IPS DF 4.7 (cell line): ENCODE results near the gene PCID2.

Source experiments
- DNase-seq: peaks from one replicate; pipeline ENCODE4 v3.0.0-alpha.2; 2013; ENCODE audit warnings: low spot score; ENCODE audit errors: extremely low read depth

The PCID2 gene

DNA sequence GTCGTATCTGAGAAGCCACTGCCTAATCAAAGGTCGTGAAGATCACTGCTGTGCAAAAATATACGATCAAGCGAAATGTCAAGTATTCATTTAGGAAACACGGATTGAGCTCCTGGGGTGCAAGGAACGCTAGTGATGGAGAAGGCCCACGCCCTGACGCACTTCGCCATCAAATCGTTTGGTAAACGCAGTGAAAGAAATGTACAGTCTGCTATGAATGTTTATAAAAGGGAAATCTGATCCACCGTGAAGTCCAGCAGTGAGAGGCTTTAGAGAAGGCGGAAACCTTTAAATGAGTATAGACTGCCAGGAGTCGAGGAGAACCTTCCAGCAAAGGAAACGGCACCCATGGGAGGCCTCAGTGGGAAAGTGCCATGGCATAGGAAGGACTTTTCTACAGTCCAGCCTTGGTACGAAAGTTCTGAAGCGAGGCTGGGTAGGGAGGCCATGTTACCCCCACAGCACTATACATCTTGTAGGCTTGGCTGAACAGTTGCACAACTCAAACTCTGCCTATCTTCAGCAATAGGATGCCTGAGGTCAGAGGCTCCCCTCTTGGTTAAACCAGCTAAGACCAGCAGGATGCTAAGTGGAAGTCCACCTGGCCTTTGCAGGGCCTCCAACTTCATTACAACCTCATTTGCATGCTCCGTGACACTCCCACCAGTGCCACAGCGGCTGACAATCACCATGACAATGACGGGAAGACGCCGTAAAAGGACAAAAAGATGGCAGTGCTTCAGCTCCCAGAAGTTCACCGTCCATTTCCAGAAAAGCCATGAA, 20.4 kb downstream of the PCID2 start:
- no peak for DNase-seq

DNA sequence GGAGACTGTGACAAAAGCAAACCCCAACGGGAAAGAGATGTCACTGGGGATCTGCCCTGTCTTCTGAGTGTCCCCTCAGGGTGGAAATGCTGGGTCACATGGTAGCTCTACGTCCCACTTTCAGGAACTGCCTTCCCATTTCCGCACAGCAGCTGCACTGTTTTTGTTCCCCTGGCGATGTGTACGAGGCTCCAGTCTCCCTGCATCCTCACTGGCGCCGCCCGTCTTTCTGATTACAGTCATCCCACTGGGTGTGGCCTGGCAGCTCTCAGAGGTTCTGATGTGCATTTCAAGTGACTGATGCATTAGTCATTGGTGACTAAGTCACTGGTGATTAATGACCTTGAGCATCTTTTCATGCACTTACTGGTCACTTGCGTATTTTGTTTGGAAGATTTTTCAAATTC, 21.2 kb downstream of the PCID2 start:
- DNase-seq = no peak

DNA sequence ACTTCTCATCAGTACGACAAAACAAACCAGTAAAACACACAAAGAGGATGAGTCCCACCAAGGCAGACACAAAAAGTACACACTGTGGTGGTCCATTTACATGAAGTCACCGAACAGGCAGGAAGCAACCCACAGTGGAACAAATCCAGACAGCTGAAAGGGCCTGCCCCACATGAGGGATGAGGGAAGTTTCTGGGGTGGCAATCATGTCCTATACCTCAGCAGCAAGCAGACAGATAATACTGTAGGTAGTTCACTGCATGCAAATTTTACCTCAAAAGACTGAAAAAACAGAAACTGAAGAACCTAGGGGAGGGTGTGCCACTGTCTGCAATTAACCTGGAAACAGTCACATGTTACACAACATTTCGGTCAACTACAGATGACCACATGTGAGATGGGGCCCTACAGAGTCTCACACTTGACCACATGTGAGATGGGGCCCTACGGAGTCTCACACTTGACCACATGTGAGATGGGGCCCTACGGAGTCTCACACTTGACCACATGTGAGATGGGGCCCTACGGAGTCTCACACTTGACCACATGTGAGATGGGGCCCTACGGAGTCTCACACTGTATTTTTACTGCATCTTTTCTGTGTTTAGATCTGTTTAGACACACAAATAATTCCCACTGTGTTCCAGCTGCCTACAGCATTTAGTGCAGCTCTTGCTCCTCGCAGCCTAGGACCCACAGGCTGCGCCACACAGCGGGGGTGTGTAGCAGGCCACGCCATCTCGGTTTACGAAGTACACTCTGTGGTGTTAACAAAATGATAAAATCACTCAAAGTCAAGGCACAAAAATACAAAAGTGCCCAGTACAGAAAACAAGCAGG, 22.2 kb downstream of the PCID2 start:
- no peak for DNase-seq

DNA sequence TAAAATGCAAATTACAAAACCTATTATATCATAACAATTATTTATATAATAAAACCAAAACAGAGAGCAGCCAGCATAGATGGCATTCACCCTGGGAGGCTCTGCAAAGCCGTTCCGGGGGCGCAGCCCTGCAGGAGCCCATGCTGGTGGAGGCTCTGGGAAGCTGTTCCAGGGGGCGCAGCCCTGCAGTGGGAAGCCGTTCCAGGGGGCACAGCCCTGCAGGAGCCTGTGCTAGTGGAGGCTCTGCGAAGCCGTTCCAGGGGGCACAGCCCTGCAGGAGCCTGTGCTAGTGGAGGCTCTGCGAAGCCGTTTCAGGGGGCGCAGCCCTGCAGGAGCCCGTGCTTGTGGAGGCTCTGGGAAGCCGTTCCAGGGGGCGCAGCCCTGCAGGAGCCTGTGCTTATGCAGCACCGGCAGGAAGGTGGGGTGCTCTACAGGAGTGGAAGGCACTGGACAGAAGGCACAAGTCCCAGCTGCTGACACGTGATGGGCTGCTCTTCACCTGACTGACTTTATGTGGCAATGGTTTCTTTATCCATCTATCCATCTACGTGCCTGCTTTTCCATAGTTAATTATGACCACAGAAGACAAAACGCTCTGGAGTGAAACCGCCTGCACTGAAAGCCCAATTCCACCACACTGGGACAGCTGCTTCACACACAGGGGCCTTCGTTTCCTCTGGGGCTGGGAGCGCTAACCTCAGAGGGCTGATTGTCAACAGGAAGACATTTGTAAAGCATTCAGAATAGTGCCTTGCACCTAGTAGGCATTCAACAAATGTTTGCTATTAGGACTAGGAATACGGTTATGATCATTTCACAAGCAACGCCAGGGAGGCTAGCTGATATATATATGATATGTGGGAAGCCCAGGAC, 23.7 kb downstream of the PCID2 start:
- no peak for DNase-seq

DNA sequence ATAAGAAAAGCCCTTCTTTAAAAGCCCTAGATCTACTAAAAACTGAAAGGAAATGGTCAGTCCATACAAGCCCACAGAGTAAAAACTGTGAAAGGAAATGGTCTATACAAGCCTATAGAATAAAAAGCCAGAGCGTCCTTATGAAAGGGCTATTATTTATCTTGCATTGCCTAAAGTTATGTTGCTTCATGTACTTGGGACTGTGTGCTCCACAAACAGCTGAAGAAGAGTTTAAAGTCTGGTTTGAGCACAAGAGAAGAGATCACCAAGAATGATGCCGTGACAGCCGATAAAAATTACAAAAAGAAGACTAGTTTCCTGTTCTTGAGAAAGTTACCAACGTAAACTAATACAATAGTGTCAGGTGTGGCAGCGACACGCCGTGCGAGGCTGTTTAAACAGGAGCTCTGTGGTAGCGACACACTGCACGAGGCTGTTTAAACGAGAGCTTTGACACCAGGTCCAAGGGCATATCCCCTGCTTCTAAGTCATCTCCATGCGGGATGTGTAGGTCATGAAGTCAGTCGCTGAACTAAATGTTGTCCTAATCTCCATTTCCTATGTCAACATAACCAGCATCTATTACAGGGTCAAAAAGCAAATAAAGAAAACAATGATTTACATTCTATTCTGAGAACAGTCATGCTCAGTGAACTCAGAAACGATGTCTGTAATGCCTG, 24.9 kb downstream of the PCID2 start:
- no peak for DNase-seq

DNA sequence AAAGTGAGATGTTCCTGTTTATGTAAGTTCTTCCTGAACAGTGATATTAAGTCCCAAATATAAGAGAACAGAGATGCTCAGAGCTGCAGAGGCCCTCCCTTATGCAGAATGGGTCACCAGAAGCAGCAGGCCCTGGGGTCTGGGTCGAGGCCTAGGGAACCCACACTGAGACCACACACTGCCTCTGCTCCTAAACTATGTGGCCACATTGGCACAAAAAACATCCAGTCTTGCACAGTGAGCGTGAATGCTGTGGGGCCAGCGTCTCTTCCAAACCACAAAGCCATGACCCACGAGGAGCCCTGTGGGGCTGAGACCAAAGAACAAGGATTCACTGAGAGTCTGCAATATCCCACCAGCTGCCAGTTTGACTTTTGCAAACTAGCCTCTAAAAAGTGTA, 26.4 kb downstream of the PCID2 start:
- no peak for DNase-seq

DNA sequence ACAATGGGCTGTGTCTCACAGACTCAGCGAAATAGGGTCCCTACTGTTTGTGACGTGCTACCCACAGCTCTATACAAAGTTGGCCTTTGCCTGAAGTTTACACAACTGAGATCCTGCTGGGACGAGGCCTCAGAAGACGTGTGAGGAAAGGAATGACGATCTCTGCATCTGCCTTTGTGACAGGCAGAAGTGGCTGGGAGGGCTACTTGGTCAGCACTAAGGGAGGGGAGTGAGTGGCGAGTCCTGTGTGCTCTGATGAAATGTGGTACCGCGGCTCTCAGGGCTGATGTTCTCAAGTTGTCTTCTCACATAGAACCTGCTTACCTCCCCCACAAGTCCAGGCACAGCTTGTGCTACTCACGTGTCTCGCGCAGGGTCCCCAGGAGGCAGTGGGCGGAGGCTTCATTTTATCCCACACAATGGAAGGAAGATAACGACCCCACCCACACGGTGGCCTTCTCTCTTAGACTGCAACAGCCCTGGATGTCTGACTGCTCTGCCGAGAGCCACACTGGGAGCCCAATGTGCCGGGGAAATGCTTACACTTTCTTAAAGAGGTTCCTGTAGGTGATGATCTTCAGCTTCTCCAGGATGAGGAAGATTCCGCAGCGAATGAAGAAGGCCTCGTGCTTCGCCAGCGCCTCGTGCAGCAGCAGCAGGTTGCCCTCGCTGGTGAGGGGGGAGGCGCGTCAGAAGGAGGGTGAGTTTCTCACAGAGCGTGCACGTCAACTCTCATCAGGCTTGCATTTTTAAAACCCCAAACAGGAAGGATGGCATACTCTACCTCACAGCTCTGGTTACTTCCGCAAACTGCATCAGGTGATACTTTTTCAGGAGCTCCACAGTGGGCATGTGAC, 28.9 kb downstream of the PCID2 start:
- DNase-seq = no peak

DNA sequence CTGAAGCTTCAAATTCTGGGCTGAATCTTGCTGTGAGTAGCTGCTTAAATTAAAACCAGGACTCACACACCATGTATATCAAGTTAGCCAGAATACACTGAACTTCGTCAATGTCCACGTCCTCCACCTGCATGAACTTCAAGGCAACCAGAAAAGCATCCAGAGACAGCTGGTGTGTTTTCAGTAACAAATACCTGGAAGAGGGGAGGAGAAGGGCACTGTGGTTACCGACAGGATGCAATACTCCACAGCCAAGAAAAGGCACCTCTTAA, 29.6 kb downstream of the PCID2 start:
- DNase-seq = no peak

DNA sequence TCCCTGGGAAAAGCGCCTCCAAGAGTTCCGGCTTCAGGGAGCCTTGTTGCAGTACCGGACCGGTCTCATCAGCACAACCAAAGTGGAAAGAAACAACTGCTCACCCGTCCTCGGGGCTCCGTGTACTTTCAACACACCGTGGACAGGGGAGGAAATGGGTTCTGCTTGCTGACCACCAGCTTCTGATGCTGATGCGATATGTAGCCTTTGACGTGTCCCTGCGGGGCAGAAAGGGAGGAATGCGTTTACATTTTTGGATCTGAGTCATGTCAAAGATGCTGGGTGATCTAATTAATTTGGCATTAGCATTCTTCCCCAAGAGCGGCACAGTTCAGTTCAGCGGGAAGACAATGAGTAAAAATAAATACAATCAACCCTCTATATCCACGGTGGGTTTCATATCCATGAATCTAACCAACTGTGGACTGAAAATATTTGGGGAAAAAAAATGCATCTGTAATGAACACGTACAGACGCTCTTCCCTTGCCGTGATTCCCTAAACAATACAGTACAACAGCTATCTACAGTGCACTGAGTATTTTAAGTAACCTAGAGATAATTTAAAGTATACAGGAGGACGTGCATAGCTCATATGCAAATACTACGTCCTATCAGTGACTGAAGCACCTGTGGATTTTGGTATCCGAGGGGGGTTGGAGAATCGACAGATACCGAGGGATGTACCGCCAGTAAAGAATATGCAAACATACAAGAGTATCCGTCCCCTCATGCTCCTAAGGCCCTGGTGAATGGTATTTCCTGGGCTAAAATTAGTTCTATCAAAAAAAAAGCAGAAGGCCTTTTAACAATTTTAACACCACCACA, 30.2 kb downstream of the PCID2 start:
- no peak for DNase-seq

DNA sequence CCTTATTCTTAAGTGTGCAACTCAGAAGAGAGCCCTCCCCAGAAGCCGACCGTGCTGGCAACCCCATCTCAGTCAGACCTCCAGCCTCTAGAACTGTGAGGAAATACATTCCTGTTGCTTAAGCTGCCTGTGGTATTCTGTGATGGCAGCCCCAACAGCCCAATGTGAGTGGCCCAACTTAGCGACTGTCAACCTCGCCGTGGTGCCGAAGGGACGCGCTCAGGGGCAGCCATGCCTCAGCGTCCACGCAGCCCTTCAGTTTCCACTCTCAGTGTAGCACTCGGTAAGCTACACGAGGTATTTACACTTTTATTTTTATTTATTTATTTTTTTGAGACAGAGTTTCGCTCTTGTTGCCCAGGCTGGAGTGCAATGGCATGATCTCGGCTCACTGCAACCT, 31.6 kb downstream of the PCID2 start:
- DNase-seq = no peak

DNA sequence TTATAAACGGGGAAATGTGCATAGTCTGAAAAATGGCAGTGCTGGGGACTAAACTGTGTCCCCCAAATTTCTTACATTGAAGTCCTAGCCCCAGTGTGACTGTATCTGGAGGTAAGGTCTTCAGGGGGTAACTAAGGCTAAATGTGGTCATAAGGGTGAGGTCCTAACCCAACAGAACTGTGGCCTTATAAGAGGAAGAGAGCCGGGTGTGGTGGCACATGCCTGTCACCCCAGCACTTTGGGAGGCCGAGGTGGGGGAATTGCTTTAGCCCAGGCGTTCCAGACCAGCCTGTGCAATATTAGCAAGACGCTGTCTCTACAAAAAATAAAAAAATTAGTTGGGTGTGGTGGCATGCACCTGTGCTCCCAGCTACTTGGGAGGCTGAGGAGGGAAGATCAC, 32.2 kb downstream of the PCID2 start:
- no peak for DNase-seq

DNA sequence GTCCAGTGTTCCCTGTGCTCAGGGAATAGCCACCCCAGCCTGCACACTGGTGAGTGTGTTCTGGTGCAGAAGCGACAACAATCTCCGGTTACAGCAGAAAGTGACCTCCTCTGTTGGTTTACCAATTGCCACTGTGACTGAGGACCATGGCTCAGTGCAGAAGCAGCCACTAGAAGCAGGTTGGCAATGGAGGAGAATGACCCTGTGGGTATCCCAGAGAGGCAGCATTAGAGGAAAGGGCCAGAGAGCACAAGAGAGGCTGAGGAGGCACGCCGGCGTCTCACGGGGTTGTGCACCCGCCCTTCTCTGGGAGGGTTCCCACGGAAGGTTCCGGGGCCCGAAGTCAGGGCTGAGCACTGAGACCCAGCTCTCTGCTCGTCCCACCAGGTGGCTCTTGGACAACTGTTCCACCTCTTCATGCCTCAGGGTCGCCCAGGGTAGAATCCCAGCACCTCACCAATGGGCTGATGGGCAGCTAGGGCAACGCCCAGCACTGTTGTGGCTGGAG, 36.0 kb downstream of the PCID2 start:
- no peak for DNase-seq

DNA sequence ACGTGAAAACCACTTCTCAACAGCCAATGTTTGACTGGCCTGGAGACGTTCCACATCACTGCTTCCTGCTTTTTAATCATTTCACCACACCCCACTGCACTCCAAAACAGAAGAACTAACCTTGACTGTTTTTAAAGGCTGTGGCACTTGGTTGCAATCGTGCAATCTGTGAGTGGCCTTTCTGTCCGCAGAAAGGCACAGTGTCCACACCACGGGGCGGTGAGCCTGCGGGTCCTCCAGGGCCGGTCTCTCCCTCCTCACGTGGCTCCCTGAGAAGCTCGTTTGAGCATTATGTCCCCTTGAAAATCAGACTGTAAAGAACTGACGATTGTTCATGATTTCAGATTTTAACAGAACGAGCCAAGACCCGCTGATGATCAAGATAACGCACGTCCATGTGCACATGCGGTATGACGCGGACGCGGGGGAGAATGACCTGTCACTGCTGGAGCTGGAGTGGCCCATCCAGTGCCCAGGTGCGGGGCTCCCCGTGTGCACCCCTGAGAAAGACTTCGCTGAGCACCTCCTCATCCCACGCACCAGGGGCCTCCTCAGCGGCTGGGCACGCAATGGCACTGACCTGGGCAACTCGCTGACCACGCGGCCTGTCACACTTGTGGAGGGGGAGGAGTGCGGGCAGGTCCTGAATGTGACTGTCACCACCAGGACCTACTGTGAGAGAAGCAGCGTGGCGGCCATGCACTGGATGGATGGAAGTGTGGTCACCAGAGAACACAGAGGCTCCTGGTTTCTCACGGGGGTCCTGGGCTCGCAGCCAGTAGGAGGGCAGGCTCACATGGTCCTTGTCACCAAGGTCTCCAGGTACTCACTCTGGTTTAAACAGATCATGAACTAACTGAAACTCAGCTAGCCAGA, 37.0 kb downstream of the PCID2 start:
- DNase-seq = no peak

DNA sequence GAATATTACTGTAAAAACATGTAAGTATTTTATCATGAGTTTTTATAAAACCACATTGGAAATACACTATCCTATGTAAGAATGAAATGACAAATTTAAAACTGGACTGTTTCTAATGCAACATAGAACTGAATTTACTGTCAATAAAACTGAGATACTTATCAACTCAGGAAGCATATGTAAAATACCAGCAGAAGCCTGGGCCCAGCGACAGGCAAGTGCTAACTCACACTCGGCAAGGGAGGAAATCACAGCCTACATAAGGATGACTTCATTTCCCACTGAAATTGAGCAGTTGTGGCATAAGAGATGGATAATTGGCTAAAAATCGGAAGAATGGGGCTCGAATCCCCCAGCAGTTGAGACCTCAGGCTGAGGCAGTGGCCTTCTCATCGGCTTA, 38.0 kb downstream of the PCID2 start:
- DNase-seq = no peak

DNA sequence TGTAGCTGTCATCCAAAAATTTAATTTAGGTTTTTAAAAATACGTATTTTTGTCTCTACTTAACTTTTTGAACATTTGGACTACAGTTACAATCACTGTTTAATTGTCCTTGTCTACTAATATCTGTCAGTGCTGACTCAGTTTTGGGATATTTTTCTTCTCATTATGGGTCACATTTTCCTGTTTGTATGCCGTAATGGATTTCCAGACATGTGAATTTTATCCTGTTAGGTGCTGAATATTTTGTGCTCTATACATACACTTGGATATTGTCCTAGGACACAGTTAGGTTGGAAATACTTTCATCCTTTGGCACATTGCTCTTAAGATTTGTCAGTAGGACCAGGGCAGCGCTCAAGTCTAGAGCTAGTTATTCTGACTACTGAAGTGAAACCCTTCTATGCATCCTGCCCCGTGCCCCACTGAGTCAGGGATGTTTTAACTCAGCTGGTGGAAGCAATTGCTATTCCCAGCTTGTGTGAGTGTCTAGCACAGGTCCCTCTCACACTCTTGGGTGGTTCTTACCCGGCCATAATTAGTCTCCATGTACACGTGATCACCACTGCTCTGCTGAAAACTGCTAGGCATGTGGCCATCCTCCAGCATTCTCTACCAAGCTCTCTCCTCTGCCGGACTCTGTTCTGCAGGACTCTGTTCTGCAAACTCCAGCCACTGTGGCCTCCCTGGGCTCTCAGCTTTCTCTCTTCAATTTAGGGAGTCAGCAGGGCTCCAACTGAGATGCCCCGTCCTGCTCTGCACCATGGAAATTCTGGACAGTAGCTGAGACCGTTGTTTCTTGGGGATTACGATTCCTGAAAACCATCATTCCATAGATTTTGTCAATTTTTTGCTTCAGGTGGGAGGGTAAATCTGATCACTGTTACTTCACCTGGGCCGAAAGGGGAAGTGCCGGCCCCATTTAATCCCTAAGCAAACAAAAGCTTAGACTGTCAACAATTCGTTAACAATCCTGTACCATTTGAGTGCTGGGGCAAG, 38.9 kb downstream of the PCID2 start:
- no peak for DNase-seq

DNA sequence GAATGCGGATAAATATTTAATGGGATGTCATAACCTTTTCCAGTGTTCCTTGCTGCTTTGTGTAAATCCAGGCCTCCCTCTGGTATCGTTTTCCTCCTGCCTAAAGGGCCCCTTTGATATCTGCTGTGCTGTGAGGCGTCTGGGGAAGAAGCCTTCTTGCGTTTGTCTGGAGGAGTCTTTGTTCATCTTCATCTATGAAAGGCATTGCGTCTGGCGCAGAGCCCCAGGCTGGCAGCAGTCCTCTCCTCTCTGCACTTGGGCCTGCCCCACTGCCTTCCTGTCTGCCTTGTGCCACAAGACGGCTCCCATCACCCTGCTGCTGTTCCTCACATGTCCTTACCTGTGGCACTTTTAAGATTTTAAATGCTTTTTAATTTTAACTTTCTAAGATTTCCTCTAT, 40.3 kb downstream of the PCID2 start:
- no peak for DNase-seq

DNA sequence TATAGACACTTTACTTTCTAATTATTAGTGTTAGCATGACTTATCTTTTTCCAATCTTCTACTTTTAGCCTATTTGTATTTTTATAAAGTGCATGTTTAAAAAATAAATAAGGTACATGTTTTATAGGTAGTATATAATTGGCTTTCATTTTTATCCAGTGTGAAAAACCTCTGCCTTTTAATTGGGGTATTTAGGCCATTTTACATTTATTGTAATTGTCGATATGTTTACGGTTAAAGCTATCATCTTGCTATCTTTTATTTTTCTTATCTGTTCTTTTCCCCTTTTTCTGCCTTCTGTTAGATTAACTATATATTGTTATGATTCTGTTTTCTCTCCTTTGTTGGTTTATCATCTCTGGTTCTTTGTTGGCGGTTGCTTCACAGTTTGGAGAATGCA, 40.9 kb downstream of the PCID2 start:
- DNase-seq = no peak
